SH-SY5Y (cell line): Measurements from ENCODE around the gene KCNQ5.

Experiments
- GATA2 ChIP-seq: IDR thresholded peaks from 2 replicates; pipeline ENCODE4 v1.6.1; 2011; ENCODE audit warnings: mild to moderate bottlenecking, low read depth, low read length
- GATA3 ChIP-seq: IDR thresholded peaks from 2 replicates; pipeline ENCODE4 v1.6.1; 2011; ENCODE audit warnings: low read depth, mild to moderate bottlenecking, low read length, moderate library complexity

Gene KCNQ5

DNA sequence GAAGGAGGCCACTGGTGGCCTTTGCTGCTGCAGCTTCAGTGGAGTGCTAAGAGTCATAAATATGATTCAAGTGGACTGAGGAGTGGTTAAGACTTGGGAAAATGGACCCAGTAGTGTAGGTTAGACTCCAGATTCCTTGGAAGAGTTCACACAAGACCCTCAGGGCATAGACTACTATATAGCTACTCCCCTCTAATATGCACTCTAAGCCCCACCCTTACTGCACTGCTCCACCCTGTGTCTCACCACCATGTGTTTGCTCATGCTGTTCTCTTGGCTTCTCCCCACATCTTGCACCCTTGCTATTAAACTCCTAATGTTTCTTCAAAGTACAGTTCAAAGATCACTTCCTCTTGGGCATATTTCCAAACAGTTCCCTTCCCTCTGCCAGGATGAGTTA is 5.7 kb downstream of the KCNQ5 start:
- TF ChIP-seq GATA3, result no peak

GRCh38 chr6:72631480-72631879 is 9.6 kb downstream of the KCNQ5 start:
- TF ChIP-seq GATA3 (no peak), GATA2 (no peak)

- TF ChIP-seq GATA2 (no peak), GATA3 (no peak)
Observed at GRCh38 chr6:72635636-72636035, 13.8 kb downstream of the KCNQ5 start.

DNA sequence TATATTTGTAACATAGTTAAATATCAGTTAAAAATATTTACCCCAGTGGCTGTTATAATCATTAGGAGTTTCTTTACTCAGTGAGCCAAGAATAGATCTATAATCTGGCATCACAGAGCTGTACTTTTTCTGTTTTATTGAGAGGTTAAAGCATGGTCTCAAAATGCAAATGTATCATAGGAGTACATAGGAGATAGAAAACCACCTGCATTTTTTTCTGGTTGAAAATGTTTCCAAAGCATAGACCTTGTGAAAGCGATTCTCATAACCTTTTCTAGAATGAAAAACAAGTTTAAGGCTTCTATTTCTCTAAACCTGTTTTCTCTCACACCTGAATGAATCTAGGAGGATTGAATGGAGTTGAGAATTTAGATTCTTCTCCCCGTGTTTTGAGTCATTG is 14.4 kb downstream of the KCNQ5 start:
- TF ChIP-seq GATA3, result no peak
- no peak for TF ChIP-seq GATA2

DNA sequence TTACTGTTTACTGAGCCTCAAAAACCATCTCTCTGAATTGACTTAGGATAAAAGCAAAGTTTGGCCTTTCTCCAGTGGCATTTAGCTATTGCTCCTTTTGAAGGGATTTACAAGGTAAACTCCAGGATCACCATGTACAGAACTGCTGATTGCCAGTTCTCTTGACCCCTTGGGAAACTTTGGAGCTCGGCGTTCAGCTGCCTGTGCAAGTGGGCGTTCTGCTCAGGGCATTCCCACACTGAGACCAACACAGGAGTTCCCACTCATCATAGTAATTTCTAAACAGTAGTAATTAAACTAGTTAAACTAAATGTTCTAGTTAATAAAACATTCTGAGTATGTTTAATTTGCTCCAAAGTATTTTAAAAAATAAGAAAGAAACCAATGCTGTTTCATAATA is 14.9 kb downstream of the KCNQ5 start:
- TF ChIP-seq GATA2 (no peak), GATA3 (no peak)

GRCh38 chr6:72639920-72640614 is 18.2 kb downstream of the KCNQ5 start:
- TF ChIP-seq GATA2, result no peak
- no peak for TF ChIP-seq GATA3

GRCh38 chr6:72640615-72640930 is 18.7 kb downstream of the KCNQ5 start:
- TF ChIP-seq GATA3 (no peak), GATA2 (no peak)

DNA sequence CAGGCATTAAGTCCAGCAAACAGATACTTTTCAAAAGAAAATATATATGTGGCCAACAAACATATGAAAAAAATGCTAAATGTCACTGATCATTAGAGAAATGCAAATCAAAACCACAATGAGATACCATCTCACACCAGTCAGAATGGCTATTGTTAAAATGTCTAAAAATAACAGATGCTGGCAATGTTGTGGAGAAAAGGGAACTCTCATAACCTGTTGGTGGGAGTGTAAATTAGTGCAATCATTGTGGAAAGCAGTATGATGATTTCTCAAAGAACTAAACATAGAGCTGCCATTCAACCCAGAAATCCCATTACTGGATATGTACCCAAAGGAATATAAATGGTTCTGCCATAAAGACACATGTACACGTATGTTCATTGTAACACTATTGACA is 20.6 kb downstream of the KCNQ5 start:
- no peak for TF ChIP-seq GATA2

GRCh38 chr6:72643214-72643613 is 21.4 kb downstream of the KCNQ5 start:
- TF ChIP-seq GATA2 (no peak), GATA3 (no peak)

DNA sequence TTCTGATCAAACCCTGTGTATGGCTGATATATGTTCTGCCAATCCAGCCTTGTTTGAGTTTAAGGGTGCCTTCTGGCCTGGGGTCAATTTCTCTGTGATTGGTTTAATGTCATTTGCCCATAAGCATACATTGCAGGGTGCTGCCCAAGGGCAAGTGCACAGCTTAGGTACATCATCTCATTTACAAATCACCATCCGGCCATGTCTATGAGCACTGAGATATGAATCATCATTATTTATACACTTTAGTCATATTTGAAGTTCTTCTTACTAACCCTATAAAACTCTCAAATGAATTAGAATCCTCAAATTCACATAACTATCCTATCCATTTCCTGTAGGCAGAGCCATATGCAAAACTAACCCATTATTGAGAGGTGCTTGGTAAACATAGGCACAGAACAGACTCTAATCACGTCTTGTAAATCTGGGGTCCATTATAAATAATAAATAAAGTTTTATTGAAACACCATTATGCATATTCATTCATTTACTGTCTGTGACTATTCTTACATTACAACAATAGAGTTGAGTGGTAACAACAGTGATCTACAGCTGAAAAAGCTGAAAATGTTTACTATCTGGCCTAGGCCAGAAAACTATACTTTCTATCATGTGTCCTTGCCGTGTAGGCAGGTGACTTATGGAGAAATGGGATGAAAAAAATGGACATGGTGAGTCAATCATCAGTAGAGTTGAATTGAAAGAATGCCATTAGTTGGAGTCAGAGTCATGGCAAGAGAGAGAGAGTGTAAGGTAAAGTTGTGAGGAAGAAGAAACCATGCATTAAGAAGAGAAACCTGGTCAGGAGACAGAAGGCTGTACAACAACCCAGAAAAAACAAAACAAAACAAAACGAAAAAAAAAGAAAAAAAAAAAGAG is 25.0 kb downstream of the KCNQ5 start:
- TF ChIP-seq GATA2 (no peak), GATA3 (no peak)

GRCh38 chr6:72647489-72647888 is 25.6 kb downstream of the KCNQ5 start:
- TF ChIP-seq GATA3, result no peak
- TF ChIP-seq GATA2, result no peak

DNA sequence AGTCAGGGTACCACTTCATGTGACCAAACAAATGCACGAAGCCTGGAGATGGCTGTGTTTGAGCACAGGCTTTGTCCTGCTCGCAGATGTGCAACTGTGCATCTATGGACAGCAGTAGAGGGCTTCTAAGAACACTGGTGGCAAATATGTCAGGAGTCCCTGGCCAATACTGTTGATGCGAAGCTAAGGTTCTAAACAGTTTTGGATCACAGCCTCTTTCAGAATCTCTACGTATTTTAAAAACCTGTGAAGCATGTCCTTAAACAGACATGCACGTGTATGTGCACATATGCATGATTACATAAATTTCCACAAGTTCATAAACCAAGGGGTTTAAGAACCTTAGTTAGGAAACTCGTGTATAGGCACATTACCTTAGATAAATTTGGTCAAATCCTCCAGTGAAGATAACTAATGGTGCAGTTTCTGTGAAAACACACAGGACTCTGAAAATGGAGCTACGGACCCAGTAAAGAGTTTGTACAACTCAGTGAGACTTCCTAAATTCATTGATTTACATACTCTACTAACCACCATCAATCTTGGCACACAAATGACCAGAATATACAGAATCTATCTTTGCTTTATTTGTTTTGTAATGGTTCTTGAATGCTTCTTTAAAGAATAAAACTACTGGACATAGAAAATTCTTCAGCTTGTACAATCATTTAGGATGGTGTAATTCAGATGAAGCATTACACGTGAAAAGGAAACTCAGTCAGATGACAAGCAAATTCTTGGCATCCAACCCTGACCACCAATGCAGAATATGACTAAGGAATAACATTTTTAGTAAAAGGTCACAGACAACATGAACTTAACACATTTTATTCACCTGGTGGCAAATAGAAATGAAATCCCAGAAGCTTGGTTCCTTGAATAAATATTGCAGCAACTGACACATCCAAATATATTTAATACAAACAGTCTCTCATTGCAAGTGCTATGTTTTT is 27.4 kb downstream of the KCNQ5 start:
- TF ChIP-seq GATA2 (no peak), GATA3 (no peak)

DNA sequence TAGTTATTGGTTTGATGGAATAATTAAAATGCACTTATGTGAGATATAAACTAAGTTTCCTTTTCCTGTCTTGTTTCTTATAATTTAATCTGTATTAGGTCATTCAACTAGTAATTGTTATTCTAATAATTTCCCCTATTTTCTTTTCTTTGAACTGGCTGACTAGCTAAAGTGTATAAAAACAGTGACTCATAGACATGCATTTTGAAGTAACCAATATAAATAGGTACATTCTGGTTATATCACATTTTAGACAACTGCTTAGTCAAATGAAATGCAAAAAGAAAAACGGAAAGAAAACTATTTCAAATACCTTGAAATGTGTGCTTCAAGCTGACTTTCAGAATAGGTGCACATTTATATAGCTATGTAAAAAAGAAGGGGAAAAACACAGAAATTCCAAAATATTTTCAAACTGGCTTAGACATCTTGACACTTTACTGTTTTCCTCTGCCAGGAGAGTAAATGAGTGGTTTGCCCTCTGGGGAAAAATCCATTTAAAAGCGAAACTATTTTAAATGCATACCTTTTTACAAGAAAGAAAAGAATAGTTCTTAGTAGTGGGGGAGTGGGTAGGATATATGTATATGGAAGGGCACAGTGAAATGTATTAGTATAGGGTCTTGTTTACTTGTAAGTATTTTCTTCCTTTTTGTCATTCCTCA is 28.3 kb downstream of the KCNQ5 start:
- TF ChIP-seq GATA3 (no peak), GATA2 (no peak)

DNA sequence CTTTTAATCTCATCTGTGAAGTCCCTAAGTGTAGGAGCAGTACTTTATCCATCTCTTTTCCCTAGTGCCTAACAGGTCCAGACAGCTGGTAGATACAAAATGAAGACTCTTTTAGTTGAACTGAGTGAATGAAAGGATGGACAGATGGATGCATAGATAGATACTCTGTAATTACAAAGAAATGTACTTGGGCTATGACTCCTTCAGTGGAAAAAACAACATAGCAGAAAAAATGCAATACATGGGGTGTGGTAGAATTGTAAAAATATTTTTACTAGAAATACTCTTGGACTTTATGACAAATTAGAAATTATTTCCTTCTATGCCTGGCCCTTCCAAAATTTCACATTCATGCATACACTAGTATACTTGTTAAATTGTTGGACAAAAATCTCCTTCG is 29.3 kb downstream of the KCNQ5 start:
- TF ChIP-seq GATA3 (no peak), GATA2 (no peak)
